CD4-positive, alpha-beta T cell treated with Interleukin-4 for 4 hours (primary cell): ENCODE results near the gene MBD3L4.
"Not testable (repeated sequence)": the region's sequence is repeated elsewhere in the genome, so short reads cannot be mapped to it uniquely, and the experiment has no call there.

Source experiments
- DNase-seq: peaks from one replicate; pipeline ENCODE4 v3.0.0-alpha.2; 2020

The MBD3L4 gene

DNA sequence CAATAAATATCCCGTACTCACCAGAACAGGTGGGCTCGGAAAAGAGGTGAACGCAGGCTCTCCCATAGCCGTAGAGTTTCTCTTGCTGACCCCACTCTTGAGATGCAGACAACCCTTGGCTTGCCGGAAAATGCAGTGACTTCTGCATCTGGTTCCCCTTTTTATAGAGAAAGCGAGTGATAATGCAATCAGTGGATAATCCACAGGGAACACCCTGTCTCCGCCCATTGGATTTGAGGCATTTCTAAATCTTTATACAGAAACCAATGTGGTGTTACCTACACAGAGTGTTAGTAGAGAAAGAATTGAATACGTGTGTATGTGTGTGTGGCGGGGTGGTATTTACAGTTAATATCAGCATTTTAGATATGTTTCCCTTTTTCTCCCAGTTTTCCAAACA lies at the start of gene MBD3L4:
Gene MBD3L4 (minus strand): TSS at position 101 of the 400 bp plus-strand sequence. CDS start 35 bp downstream, at position 66.
- DNase-seq, result not testable (repeated sequence)

DNA sequence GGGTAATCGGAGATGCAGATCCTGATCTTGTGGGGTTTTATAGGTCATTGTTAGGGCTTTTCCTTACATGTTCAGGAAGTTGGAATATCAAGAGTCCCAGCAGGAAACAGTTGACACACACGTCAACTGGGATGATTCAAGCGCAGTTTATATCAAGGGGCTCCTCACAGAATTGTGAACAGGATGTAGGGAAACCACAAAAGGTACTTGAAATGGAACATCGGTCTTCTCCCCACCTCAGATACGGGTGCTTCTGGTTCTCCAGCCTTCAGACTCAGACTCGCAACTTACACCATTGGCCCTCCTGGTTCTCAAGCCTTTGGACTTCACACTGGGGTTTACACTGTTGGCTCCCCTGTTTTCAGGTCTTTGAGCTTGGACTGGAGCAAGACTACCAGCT lies 49.0 kb upstream of the MBD3L4 start:
- no peak for DNase-seq

DNA sequence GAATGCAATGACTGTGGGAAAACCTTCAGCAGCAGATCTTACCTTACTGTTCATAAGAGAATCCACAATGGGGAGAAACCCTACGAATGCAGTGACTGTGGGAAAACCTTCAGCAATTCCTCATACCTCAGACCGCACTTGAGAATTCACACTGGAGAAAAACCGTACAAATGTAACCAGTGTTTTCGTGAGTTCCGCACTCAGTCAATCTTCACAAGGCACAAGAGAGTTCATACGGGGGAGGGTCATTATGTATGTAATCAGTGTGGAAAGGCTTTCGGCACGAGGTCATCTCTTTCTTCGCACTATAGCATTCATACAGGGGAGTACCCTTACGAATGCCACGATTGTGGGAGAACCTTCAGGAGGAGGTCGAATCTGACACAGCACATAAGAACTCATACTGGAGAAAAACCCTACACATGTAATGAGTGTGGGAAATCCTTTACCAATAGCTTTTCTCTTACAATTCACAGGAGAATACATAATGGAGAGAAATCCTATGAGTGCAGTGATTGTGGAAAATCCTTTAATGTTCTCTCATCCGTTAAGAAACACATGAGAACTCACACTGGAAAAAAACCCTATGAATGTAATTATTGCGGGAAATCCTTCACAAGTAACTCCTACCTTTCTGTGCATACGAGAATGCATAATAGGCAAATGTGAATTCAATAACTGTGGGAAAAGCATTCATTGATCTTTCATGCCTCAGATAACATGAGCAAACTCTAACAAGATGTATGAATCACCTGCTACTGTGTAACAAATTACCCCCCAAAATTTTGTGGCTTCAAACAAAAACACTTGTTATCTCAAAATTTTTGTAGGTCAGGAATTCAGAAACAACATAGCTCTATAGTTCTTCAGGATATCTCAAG lies 43.3 kb upstream of the MBD3L4 start:
- no peak for DNase-seq

DNA sequence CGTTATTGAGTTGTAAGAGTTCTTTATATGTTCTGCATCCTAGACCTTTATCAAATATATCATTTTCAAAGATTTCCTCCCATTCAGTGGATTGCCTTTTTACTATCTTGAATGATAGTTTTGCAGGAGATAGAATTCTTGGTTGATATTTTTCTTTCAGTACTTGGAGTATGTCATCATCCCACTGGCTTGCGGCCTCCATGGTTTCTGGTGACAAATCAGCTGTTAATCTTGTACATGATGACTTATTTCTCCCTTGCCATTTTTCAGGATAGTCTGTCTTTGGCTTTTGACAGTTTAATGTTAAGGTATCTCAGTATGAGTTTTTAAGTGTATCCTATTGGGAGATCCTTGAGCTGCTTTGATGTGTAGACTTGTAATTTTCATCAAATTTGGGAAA lies 38.0 kb upstream of the MBD3L4 start:
- DNase-seq, result no peak

DNA sequence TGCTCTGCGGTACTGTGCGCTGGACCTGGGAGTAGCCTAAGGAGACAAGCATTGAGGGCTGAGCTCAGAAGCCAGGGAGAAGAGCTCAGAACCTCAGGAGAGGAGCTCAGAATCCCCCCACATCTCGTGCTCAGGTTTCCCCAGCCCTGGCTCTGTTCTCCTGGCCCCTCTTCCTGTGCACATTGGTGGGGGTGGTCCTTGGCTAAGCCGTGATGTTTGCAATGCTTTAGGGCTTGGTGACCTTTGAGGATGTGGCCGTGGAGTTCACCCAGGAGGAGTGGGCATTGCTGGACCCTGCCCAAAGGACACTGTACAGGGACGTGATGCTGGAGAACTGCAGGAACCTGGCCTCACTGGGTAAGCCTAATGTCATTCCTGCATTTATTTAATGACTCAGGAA lies 36.2 kb upstream of the MBD3L4 start:
- no peak for DNase-seq

DNA sequence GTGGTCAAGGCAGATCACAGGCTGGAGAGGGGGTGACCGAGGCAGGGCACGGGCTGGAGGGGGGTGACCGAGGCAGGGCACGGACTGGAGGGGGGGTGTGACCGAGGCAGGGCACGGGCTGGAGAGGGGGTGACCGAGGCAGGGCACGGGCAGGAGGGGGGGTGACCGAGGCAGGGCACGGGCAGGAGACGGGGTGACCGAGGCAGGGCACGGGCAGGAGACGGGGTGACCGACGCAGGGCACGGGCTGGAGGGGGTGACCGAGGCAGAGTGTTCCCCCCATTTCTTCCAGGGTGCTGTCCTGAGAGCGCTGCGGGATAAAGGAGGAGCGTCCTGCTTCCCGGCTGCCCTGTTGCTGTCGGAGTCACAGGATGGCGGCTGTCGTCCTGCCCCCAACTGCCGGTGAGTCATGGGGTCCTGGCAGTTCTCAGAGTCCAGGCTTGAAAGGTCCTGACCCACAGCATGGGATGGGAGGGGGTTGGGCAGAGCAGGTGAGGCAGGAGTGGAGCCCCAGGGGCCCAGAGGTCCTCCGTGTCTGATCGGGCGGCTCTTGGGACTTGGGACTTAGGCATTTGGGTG lies 34.8 kb upstream of the MBD3L4 start:
- DNase-seq, result no peak

DNA sequence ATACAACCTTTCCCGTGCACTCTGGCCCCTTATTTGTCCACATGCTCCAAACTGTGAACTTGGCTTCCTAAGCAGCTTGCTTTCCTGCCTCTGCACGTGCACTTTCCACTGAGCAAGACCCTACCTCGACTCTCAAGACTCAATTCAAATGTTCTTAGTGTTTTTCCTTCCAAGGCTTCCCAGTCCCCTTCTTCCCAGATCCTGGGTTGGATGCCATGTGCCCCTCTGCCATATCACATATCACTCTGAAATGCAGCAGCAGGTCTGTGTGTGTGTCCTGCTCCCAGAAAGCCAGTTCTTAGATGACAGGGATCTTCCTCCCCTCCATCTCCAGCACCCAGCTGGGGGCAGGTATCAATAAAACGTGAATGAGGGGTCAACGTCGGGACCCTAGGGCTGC lies 32.6 kb upstream of the MBD3L4 start:
- DNase-seq, result no peak

DNA sequence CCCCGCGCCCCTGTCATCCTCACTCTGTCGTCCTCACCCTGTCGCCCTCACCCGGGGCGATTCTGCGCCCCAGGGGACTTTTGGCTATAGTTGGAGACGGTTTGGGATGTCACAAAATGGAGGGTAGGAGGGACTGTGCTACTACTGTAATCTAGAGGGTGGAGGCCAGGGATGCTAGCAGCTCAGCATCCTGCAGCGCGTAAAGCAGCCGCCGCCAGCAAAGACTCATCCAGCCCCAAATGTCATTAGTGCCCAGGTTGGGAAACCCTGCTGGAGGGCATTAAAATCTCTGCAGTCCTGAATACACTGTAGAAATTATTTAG lies 29.9 kb upstream of the MBD3L4 start:
- DNase-seq, result no peak

DNA sequence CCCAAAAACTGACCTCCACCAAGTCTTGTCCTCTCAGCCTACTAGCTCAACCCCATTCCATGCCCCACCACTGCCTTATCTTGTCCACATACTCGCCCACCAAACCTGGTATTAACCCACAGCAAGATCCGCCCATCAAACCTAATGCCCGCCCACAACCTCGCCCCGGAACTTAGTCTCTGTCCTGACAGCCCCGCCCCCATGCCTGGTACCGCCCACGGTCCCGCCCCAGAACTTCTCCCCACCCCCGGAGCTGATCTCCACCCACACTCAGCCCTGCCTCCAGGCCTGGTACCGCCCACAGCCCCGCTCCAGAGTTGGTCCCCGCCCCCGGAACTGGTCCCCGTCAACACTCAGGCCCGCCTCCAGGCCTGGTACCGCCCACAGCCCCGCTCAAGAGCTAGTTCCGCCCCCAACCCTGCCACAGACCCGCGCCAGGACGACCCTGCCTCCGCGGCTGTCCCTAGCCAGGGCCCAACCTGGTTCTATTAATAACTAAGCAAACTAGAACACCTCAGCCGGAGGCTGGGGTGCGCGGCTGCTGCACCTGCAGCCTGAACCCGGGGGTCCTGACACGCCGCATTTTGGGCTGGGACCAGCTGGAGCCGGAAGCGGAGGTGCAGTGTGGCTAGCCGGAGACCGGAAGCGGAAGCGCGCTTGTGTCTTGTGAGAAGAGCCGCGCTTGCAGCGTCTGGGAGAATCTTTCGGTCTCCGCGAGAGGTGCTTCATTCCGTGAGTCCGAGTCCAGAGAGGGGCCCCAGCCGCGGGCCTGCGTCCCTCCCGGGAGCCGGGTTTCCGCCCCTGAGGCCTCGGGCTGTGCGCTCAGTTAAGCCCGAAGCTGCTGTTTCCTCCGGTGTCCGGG lies 29.3 kb upstream of the MBD3L4 start, which contains the start of gene ZNF557:
Gene ZNF557 (plus strand): TSS at position 662 of the 862 bp plus-strand sequence. CDS start 5,372 bp downstream, outside the sequence.
- DNase-seq, result peak; percentile 97

DNA sequence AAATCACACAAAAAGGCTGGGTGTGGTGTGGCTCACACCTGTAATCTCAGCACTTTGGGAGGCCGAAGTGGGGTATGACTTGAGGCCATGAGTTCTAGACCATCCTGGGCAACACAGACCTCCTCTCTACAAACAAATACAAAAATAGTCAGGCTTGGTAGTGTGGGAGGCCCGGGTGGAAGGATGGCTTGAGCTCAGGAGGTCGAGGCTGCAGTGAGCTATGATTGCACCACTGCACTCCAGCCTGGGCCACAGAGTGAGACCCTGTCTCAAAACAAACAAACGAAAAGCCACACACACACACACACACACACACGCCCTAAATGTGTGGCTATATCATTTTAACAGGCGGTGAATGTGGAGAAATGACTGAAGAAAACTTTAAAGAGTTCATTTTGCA lies 28.6 kb upstream of the MBD3L4 start:
- DNase-seq, result no peak

DNA sequence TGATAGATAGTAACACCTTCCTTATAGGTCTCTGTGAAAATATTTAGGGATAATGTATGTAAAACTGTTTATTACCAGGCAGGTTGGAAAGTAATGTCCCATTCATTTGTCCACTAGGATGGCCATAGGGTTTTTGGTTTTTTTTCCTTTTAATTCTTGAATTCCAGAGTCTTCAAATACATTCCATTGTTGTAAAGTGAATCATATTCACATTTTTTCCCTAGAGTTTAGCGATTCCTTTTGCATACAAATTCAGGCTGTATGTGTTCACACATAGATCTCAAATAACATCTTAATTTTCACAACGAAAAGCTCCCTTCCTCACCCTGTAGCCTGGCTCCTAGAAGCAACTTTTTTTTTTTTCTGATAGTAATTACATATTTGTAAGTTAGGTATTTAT lies 27.7 kb upstream of the MBD3L4 start:
- DNase-seq, result no peak

DNA sequence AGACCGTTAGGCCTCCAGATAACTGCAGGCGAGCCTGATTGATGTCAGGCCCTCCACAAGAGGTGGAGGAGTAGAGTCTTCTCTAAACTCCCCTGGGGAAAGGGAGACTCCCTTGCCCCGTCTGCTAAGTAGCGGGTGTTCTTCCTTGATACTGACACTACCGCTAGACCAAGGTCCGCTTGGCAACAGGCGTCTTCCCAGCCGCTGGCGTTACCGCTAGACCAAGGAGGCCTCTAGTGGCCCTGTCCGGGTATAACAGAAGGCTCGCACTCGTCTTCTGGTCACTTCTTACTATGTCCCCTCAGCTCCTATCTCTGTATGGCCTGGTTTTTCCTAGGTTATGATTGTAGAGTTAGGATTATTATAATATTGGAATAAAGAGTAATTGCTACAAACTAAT lies 27.1 kb upstream of the MBD3L4 start:
- DNase-seq, result not testable (repeated sequence)

DNA sequence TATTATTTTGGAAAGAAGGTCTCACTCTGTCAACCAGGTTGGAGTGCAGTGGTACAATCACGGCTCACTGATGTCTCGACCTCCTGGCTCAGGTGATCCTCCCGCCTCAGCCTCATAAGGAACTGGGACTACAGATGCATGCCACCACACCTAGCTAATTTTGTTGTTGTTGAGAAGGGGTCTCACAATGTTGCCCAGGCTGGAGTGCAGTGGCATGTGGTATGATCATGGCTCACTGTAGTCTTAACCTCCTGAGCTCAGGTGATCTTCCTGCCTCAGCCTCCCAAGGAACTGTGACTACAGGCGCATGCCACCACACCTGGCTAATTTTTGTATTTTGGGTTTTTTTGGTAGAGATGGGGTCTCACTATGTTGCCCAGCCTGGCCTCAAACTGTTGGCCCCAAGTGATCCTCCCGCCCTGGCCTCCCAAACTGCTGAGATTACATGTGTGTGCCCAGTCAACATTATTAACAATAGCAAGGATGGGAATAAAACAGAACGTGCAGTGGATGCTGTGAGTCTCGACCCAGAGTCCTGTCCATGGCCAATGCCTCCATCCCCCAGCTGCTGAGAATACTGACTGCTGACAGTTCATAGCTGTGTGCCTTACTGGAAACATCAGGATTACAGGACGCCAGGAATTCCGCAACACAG lies 23.9 kb upstream of the MBD3L4 start:
- no peak for DNase-seq

DNA sequence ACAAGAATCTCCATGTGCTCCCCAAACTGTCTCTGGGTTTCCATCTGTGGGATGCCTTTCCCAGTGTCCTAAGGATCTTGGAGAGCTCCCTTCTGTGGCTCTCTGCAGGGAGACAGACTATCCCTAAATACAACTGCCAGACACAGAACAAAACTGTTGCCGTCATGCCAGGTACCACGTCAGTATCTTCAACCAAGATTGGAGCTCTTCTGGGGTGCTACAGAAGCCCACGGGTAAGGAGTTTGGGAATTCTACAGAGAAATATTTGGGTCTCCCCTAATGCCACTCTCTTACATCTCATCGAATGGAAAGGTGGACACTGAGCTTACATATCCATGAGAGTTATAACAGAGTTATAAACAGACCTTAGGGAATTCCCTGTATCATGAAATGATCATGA lies 23.4 kb upstream of the MBD3L4 start:
- DNase-seq, result no peak

DNA sequence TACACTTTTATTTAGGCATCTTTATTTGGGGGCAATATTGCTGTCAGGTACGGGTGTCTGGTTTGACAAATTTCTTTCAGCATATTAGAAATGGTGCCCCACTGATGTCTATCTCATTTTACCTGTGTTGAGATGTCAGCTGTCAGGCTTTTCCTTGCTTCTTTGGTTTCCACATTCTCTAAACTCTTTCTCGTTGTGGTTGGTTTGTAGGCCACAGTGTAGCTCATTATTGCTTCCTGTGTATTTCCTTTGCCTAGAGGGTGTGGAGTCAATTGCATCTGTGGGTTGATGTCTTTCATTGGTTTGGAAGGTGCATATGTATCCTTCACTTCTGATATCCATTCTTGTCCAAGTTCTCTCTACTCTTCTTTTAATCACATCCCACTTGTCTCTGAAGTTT lies 20.0 kb upstream of the MBD3L4 start:
- not testable (repeated sequence) for DNase-seq

DNA sequence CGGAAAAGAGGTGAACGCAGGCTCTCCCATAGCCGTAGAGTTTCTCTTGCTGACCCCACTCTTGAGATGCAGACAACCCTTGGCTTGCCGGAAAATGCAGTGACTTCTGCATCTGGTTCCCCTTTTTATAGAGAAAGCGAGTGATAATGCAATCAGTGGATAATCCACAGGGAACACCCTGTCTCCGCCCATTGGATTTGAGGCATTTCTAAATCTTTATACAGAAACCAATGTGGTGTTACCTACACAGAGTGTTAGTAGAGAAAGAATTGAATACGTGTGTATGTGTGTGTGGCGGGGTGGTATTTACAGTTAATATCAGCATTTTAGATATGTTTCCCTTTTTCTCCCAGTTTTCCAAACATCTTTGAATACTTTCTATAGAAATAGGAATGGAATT lies 18.6 kb upstream of the MBD3L4 start, which contains the start of gene MBD3L3:
Gene MBD3L3 (minus strand): TSS at position 101 of the 400 bp plus-strand sequence. CDS start 71 bp downstream, at position 30.
- DNase-seq, result not testable (repeated sequence)

DNA sequence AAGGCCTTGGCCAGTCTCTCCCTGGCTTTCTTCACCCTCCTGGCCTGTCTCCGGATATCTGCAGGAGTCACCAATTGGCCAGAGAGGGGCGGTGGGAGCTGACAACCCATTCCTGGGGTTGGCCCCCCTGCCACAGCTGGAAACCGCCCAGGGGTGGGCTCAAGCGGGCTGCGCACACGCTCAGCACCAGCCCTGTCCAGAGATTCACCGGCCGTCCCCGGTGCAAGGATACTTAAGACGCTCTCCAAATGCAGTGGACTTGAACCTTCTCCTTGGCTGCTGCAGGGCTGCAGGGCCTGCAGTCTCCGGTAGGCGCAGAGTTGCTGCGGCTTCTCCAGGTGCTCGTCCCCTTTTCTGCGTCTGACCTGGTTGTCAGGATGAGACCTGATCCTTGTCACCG lies 16.4 kb upstream of the MBD3L4 start:
- not testable (repeated sequence) for DNase-seq

DNA sequence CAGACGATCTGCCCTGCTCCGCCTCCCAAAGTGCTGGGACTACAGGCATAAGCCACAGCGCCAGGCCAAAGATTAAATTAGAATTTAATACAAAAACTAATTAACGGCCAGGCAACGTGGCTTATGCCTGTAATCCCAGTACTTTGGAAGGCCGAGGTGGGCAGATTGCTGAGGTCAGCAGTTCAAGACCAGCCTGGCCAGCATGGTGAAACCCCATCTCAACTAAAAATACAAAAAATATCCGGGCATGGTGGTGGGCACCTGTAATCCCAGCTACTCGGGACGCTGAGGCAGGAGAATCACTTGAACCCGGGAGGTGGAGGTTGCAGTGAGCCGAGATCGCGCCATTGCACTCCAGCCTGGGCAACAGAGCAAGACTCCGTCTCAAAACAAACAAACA lies 15.7 kb upstream of the MBD3L4 start:
- DNase-seq, result not testable (repeated sequence)

DNA sequence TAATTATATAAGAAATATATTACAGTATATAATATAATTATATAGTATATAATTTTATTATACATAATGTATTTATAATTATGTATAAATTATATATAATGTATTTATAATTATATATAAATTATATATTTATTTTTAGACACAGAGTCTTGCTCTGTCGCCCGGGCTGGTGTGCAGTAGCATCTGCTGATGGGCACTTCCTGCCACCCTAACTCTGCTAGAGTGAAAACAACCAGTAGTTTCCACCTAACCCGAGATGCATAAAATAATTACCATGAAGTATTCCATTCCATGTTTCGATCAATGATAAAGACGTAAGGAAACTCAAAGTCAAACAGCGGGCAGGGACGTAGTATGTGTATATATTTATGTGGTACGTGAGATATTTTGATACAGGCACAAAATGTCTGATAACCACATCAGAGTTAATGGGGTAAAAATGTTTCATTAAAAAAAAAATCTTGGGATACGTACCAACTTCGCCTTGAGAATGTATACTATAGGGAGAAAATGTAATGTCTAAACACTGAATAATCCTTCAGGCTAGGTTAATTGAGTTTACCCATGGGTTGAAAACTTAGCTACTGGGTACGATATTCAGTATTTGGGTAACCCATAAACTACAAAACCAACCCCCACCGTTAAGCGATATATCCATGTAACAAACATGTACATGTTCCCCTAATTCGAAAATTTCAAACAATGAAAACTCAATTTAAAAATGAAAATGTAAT lies 14.8 kb upstream of the MBD3L4 start:
- not testable (repeated sequence) for DNase-seq

DNA sequence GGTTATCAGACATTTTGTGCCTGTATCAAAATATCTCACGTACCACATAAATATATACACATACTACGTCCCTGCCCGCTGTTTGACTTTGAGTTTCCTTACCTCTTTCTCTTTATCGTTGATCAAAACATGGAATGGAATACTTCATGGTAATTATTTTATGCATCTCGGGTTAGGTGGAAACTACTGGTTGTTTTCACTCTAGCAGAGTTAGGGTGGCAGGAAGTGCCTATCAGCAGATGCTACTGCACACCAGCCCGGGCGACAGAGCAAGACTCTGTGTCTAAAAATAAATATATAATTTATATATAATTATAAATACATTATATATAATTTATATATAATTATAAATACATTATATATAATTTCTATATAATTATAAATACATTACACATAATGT lies 12.9 kb upstream of the MBD3L4 start:
- DNase-seq, result not testable (repeated sequence)

DNA sequence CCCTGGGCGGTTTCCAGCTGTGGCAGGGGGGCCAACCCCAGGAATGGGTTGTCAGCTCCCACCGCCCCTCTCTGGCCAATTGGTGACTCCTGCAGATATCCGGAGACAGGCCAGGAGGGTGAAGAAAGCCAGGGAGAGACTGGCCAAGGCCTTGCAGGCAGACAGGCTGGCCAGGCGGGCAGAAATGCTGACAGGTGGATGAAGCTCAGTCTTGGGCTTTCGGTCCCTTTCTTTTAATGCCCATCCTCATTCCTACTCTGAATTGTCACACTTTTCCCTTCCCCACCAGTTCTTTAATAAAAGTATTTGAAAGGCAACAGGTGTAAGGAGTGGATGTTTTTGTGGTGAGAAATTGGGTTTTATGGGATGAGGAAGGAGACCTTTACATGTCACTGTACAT lies 11.4 kb upstream of the MBD3L4 start:
- not testable (repeated sequence) for DNase-seq

DNA sequence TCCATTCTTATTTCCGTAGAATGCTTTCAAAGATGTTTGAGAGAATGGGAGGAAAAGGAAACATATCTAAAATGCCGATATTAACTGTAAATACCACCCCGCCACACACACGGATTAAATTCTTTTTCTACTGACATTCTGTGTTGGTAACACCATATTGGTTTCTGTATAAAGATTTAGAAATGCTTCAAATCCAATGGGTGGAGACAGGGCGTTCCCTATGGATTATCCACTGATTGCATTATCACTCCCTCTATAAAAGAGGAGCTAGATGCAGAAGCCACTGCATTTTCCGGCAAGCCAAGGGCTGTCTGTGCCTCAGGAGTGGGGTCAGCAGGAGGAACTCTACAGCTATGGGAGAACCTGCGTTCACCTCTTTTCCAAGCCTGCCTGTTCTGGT lies 9.0 kb upstream of the MBD3L4 start, which contains the start of gene MBD3L2:
Gene MBD3L2 (plus strand): TSS at position 301 of the 400 bp plus-strand sequence. CDS start 53 bp downstream, at position 354.
- DNase-seq, result not testable (repeated sequence)
